GM19397 (cell line): Measurements from ENCODE around the gene USP10.

Source experiments
- ATAC-seq: cut with Tn5 transposase; IDR thresholded peaks from one replicate; pipeline ENCODE4 v1.9.1; 2021; ENCODE audit warnings: mild to moderate bottlenecking, moderate library complexity; ENCODE audit not compliant: unreplicated experiment

USP10 gene, protein sequence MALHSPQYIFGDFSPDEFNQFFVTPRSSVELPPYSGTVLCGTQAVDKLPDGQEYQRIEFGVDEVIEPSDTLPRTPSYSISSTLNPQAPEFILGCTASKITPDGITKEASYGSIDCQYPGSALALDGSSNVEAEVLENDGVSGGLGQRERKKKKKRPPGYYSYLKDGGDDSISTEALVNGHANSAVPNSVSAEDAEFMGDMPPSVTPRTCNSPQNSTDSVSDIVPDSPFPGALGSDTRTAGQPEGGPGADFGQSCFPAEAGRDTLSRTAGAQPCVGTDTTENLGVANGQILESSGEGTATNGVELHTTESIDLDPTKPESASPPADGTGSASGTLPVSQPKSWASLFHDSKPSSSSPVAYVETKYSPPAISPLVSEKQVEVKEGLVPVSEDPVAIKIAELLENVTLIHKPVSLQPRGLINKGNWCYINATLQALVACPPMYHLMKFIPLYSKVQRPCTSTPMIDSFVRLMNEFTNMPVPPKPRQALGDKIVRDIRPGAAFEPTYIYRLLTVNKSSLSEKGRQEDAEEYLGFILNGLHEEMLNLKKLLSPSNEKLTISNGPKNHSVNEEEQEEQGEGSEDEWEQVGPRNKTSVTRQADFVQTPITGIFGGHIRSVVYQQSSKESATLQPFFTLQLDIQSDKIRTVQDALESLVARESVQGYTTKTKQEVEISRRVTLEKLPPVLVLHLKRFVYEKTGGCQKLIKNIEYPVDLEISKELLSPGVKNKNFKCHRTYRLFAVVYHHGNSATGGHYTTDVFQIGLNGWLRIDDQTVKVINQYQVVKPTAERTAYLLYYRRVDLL

GRCh38 chr16:84699712-84700445 lies at the start of gene USP10:
USP10 (plus strand) TSS chr16:84700000; CDS start chr16:84700091, 91 bp downstream.
- peak; percentile 85 for ATAC-seq

DNA sequence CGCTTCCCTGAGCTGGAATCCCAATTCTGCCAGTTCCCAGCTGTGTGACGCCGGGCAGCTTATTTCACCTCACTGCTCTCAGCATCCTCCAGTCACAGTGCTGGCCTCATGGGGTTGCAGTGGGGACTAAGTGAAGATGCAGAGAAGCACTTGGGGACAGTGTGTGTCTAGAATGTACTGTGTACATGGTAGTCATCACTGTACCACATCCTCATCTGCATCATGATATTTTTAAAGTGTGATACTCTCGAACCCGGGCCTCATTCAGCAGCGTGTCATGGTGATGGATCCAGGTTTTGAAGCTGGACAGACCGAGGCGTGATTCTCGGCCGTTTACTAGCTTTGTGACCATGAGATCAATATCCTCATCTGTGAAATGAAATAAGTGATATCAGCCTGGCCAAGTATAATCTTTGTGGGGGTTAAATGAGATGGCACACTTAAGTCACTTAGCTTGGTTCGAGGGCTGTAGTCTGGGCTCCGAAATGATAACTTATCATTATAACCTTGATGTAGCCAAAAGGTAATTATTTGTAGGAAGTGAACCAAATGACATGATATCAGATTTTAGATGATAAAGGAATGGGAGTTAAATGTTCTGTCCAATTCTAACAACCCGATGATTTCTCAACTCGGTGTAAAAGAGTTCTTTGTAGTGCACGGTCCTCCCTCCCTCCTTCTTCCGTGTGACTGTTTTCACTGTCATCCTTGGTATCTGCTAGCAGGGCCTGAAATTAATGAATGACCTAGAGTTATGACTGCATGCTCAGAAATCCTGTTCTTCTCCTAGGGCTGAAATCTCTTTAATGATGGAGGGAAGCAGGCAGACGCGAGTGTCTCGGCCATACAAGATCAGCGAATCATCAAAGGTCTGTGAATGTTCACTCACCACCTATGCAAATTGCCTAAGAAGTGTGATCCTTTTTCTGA lies 49.5 kb upstream of the USP10 start:
- no peak for ATAC-seq

- no peak for ATAC-seq
Observed at GRCh38 chr16:84652566-84652965, 47.2 kb upstream of the USP10 start.

DNA sequence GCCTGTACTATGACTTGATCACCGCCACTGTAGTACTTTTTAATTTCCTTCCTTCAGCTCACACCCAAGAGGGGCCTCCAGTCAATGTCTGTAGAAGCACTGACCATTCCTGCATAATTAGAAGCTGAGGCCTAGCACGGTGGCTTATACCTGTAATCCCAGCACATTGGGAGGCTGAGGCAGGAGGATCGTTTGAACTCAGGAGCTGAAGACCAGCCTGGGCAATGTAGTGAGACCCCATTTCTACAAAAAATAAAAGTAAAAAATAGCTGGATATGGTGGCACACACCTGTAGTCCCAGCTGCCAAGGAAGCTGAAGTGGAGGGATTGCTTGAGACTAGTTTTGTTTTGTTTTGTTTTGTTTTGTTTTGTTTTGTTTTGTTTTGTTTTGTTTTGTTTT lies 45.6 kb upstream of the USP10 start:
- no peak for ATAC-seq

GRCh38 chr16:84654998-84655397 lies 44.8 kb upstream of the USP10 start:
- no peak for ATAC-seq

DNA sequence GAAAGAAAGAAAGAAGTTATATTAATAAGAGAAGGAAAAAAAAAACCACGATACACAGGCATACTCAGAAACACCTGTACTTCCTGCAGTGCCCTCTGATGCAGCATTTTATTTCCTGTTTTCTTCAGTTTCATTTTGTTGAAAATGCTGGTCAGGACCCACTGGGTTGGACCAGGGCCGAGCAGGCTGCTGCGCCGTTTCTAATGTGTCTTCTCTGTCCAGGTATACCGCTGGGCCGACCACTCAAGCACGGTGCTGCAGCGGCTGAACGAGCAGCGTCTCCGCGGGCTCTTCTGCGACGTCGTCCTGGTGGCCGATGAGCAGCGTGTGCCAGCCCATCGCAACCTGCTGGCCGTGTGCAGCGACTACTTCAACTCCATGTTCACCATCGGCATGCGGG lies 43.2 kb upstream of the USP10 start:
- ATAC-seq = no peak

DNA sequence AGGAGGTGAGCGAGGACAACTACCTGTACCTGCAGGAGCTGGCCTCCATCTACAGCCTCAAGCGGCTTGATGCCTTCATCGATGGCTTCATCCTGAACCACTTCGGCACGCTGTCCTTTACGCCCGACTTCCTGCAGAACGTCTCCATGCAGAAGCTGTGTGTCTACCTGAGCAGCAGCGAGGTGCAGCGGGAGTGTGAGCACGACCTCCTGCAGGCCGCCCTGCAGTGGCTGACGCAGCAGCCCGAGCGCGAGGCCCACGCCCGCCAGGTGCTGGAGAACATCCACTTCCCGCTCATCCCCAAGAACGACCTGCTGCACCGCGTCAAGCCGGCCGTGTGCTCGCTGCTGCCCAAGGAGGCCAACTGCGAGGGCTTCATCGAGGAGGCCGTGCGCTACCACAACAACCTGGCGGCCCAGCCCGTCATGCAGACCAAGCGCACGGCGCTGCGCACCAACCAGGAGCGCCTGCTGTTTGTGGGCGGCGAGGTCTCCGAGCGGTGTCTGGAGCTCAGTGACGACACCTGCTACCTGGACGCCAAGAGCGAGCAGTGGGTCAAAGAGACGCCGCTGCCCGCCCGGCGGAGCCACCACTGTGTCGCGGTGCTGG lies 42.5 kb upstream of the USP10 start:
- ATAC-seq = no peak

GRCh38 chr16:84658690-84659089 lies 41.1 kb upstream of the USP10 start:
- ATAC-seq = no peak

GRCh38 chr16:84659656-84660300 lies 40.0 kb upstream of the USP10 start:
- ATAC-seq = no peak

DNA sequence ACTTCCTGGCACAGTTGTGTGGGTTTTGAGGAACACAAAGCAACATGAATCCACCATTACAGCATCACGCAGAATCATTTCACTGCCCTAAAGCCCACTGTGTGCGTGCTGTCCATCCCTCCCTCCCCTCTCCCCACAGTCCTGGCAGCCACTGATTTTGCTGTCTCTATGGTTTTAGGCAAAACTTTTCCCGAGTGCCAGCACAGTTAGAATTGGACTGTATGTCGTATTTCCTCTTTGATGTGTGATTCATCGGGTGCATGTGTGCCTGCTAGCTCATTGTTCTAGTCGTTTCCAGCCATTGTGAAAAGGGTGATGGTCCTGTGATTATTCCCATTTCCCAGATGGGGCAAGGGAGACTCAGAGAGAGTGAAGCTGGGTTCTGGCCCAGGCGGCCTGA lies 38.8 kb upstream of the USP10 start:
- no peak for ATAC-seq

GRCh38 chr16:84661418-84662060 lies 38.3 kb upstream of the USP10 start:
- ATAC-seq = no peak

DNA sequence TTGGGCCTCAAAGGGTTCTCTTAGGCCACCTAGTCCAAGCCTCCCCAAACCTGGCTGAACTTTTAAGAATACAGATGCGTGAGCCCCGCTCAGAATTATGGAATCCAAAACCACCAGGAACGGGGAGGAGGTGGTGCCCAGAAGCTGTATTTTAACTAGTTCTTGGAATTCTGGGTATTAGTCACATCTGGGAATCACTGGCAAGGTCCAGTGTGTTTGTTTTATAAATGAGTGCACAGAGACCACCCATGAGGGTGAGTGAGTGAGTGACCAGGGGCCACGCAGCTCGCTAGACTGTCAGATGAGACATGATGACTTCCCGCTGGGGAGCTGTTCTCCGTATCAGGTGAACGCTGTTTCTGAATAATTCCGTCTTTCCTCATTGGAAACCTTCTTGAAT lies 37.3 kb upstream of the USP10 start:
- ATAC-seq = no peak

GRCh38 chr16:84663433-84664101 lies 36.2 kb upstream of the USP10 start:
- ATAC-seq = peak; percentile 84

DNA sequence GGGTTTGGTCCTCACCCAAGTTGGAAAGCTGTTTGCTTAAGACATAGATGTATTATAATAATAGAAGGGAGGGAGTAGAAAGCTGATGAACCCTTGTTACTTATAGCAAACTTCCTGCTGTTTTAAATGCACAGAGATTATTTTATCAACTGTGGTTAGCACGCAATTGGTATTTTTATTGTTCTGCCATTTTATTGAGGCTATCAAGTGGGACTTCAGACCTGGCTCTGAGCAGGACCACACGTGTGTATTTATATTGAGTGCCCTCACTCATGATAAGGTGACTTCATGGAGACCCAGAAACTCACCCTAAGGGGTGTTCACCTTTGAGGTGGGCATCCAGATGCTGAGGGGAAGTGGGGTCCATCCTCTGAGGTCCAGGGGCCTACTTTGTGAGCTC lies 34.4 kb upstream of the USP10 start:
- ATAC-seq = no peak

- no peak for ATAC-seq
Observed at GRCh38 chr16:84665843-84666242, 34.0 kb upstream of the USP10 start.

GRCh38 chr16:84667600-84668309 lies 32.0 kb upstream of the USP10 start:
- ATAC-seq = no peak

DNA sequence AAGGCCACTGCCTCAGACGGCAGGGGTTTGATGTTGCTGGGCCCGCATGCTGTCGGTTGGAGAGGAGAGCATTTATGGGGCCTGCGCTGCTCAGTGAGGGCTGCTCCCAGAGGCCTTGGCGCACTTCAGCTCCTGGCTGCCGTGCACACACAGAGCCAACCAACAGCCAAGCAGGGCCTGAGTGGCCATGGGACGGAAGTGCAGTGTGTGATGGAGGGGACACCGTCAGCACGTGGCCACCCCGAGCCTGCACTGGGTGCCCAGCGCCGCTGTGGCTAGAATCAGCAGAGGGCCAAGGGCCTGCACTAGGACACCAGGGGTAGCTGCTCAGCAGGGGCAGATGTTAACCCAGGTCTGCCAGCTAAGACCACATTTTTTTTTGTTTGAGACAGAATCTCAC lies 29.7 kb upstream of the USP10 start:
- ATAC-seq = no peak
